Measurements from ENCODE around the gene TDRD9.

TDRD9 gene

DNA sequence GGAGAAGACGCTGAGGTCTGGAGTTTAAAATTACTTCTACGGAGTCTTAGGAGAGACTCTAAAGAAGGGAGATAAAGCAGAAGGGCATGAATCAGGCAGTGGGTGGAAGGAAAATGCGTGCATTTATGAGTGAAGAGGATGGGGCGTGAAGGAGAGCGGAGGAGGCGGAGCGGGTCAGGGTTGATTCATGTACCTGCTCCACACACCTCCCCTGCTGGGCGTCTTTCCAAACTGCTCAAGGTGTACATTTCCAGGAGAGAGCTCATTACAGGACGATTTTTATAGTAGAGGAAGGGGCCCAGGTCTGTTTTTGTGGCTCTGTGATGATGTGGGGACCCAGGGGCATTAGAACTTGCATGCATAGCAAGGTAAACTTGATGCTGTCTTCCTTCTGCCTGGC, 92.2 kb downstream of the TDRD9 start:
- H3K4me3 ChIP-seq (ENCODE audit: low read depth, low read length): no peak overlapping the region
- H3K79me2 ChIP-seq (ENCODE audit: control insufficient read depth, insufficient read depth, low read length, poor library complexity): no peaks in the 10 kb centered on the region
- no peaks in the 10 kb centered on the region for H3K4me1 ChIP-seq (ENCODE audit: control insufficient read depth in 1 of 2, insufficient read depth in 2 of 2, low read length in 2 of 2)
- H4K8ac ChIP-seq (ENCODE audit: low read depth, low read length): no peak overlapping the region
- H3K27me3 ChIP-seq (ENCODE audit: insufficient read depth, low read length): no peaks in the 10 kb centered on the region
- H2BK12ac ChIP-seq (ENCODE audit: low read length): no peak overlapping the region
- H3K36me3 ChIP-seq (ENCODE audit: control insufficient read depth in 1 of 2, insufficient read depth in 2 of 2, low read length in 2 of 2): no peaks in the 10 kb centered on the region
- H3K14ac ChIP-seq (ENCODE audit: low read length): no peak overlapping the region
- H2BK5ac ChIP-seq (ENCODE audit: low read depth, low read length, poor library complexity): no peak overlapping the region
- H2AFZ ChIP-seq (ENCODE audit: insufficient read depth, low read length, poor library complexity): no peak overlapping the region
- no peak overlapping the region for H2BK120ac ChIP-seq (ENCODE audit: insufficient read depth, low read length, poor library complexity)
- peaks cover 2% of the 10 kb centered on the region for H3K9me3 ChIP-seq (ENCODE audit: insufficient read depth, low read depth, low read length)
- DNase-seq: no peak
- H4K12ac ChIP-seq (ENCODE audit: low read depth, low read length): no peak overlapping the region
- H3K79me1 ChIP-seq (ENCODE audit: low read length): no peaks in the 10 kb centered on the region
- H4K91ac ChIP-seq (ENCODE audit: low read depth, low read length): no peak overlapping the region
- 100% methylated on average over 5 of the region's 9 CpGs for WGBS (ENCODE audit: extremely low coverage, insufficient coverage, insufficient read length)
- no peak overlapping the region for H3K18ac ChIP-seq (ENCODE audit: low read length)
- no peak overlapping the region for H3K4ac ChIP-seq (ENCODE audit: low read depth, low read length)
- H3K23ac ChIP-seq (ENCODE audit: low read length): no peak overlapping the region
- no peak overlapping the region for H3K9ac ChIP-seq (ENCODE audit: low read length)
- H3K27ac ChIP-seq (ENCODE audit: low read depth, low read length): no peak overlapping the region
- no peak overlapping the region for H2AK5ac ChIP-seq (ENCODE audit: low read length)
- no peak overlapping the region for H3K4me2 ChIP-seq (ENCODE audit: low read length)

DNA sequence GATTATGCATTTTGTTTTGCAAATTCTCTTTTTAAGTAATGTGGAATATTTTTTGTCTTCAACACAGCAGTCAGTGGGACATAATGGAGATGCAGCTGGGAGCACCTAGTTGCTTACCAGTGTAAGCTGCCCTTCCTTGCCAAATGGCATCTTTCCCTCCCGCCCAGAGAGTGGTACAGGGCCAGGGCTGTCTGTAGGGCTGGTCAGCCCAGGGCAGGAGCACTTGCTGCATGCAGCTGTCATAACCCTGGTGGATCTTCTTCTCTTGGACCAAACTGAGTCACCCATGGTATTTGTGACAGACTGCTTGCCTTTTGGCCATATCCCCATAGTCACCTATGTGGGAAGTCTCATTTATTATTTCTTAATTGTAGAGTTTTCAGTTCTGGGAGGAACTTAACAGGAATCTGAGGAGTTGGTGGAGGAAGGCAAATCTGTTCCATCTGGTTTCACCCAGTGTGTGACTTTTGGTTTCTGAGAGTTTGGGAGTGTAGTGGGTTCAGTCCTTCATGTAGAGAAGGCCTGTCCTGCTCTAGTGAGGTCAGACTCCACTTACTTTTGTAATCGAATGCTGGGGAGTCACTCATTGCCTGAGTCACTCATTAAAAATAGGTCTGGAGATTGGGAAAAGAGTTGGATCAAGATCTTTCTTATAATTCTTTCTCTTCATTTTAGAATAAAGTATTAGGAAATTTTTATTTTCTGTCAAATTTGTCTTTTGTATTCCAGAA, 95.2 kb downstream of the TDRD9 start:
- Histone ChIP-seq H3K4me3 (ENCODE audit: low read depth, low read length) (no peak overlapping the region), H2BK120ac (ENCODE audit: insufficient read depth, low read length, poor library complexity) (no peak overlapping the region), H2BK12ac (ENCODE audit: low read length) (no peak overlapping the region), H3K9ac (ENCODE audit: low read length) (no peak overlapping the region), H3K79me2 (ENCODE audit: control insufficient read depth, insufficient read depth, low read length, poor library complexity) (no peaks in the 10 kb centered on the region), H3K36me3 (ENCODE audit: control insufficient read depth in 1 of 2, insufficient read depth in 2 of 2, low read length in 2 of 2) (no peaks in the 10 kb centered on the region), H4K91ac (ENCODE audit: low read depth, low read length) (no peak overlapping the region), H2BK5ac (ENCODE audit: low read depth, low read length, poor library complexity) (no peak overlapping the region), H4K8ac (ENCODE audit: low read depth, low read length) (no peak overlapping the region), H3K27ac (ENCODE audit: low read depth, low read length) (no peak overlapping the region), H3K4me1 (ENCODE audit: control insufficient read depth in 1 of 2, insufficient read depth in 2 of 2, low read length in 2 of 2) (peaks cover 0 to 2% of the 10 kb centered on the region in 2 experiments), H3K14ac (ENCODE audit: low read length) (no peak overlapping the region), H2AK5ac (ENCODE audit: low read length) (no peak overlapping the region), H2AFZ (ENCODE audit: insufficient read depth, low read length, poor library complexity) (no peak overlapping the region), H3K4ac (ENCODE audit: low read depth, low read length) (no peak overlapping the region), H3K23ac (ENCODE audit: low read length) (peak overlapping the region; percentile 63), H3K4me2 (ENCODE audit: low read length) (no peak overlapping the region), H3K27me3 (ENCODE audit: insufficient read depth, low read length) (no peaks in the 10 kb centered on the region), H3K79me1 (ENCODE audit: low read length) (no peaks in the 10 kb centered on the region), H3K9me3 (ENCODE audit: insufficient read depth, low read depth, low read length) (no peaks in the 10 kb centered on the region), H3K18ac (ENCODE audit: low read length) (no peak overlapping the region), H4K12ac (ENCODE audit: low read depth, low read length) (no peak overlapping the region)
- no peak for DNase-seq
- no CpG with 5 or more reads among the region's 2 CpGs for WGBS (ENCODE audit: extremely low coverage, insufficient coverage, insufficient read length)

DNA sequence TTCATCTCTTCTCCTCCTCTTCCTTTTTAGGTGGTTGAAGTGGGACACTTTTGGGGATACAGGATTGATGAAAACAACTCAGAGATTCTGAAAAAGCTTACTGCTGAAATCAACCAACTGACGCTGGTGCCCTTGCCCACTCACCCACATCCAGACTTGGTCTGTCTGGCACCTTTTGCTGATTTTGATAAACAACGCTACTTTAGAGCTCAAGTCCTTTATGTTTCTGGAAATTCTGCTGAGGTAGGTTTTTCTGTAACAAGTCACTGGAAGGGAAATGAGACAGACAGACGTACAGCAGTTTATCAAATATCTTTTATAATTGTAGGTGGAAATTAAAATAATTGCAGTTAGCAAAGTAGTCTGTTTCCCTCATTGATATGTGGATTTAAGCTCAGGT, 97.3 kb downstream of the TDRD9 start:
- Histone ChIP-seq H3K23ac (ENCODE audit: low read length) (no peak overlapping the region), H4K91ac (ENCODE audit: low read depth, low read length) (no peak overlapping the region), H3K18ac (ENCODE audit: low read length) (no peak overlapping the region), H3K27ac (ENCODE audit: low read depth, low read length) (no peak overlapping the region), H3K9me3 (ENCODE audit: insufficient read depth, low read depth, low read length) (no peaks in the 10 kb centered on the region), H3K9ac (ENCODE audit: low read length) (no peak overlapping the region), H3K4me3 (ENCODE audit: low read depth, low read length) (no peak overlapping the region), H2AK5ac (ENCODE audit: low read length) (no peak overlapping the region), H3K4me2 (ENCODE audit: low read length) (no peak overlapping the region), H2AFZ (ENCODE audit: insufficient read depth, low read length, poor library complexity) (no peak overlapping the region), H3K27me3 (ENCODE audit: insufficient read depth, low read length) (no peaks in the 10 kb centered on the region), H3K79me2 (ENCODE audit: control insufficient read depth, insufficient read depth, low read length, poor library complexity) (no peaks in the 10 kb centered on the region), H3K4me1 (ENCODE audit: control insufficient read depth in 1 of 2, insufficient read depth in 2 of 2, low read length in 2 of 2) (peaks cover 0 to 2% of the 10 kb centered on the region in 2 experiments), H3K79me1 (ENCODE audit: low read length) (no peaks in the 10 kb centered on the region), H2BK120ac (ENCODE audit: insufficient read depth, low read length, poor library complexity) (no peak overlapping the region), H2BK5ac (ENCODE audit: low read depth, low read length, poor library complexity) (no peak overlapping the region), H3K14ac (ENCODE audit: low read length) (no peak overlapping the region), H3K4ac (ENCODE audit: low read depth, low read length) (no peak overlapping the region), H3K36me3 (ENCODE audit: control insufficient read depth in 1 of 2, insufficient read depth in 2 of 2, low read length in 2 of 2) (no peaks in the 10 kb centered on the region), H4K8ac (ENCODE audit: low read depth, low read length) (no peak overlapping the region), H2BK12ac (ENCODE audit: low read length) (no peak overlapping the region), H4K12ac (ENCODE audit: low read depth, low read length) (no peak overlapping the region)
- DNase-seq: no peak
- no CpG with 5 or more reads among the region's 3 CpGs for WGBS (ENCODE audit: extremely low coverage, insufficient coverage, insufficient read length)

DNA sequence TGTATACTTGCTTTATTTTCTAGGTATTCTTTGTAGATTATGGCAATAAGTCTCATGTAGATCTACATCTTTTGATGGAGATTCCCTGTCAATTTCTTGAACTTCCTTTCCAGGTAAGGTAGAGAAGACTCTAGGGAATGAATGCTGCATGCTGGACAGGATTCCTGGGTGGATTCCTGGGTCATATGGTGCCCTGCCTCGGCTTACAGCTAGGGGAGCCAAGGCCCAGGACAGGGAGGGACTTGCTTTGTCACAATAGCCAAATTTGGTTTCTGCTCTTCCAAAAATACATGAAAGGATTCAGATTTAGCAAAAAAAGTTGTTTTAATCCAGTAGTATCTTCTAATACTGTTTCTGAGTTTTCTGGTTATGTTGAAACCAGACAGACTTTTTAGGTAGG, 97.8 kb downstream of the TDRD9 start:
- H3K79me2 ChIP-seq (ENCODE audit: control insufficient read depth, insufficient read depth, low read length, poor library complexity): no peaks in the 10 kb centered on the region
- H3K9ac ChIP-seq (ENCODE audit: low read length): no peak overlapping the region
- H4K12ac ChIP-seq (ENCODE audit: low read depth, low read length): no peak overlapping the region
- no CpG with 5 or more reads among the region's 1 CpG for WGBS (ENCODE audit: extremely low coverage, insufficient coverage, insufficient read length)
- H3K27ac ChIP-seq (ENCODE audit: low read depth, low read length): no peak overlapping the region
- H2AFZ ChIP-seq (ENCODE audit: insufficient read depth, low read length, poor library complexity): no peak overlapping the region
- H2AK5ac ChIP-seq (ENCODE audit: low read length): no peak overlapping the region
- H3K79me1 ChIP-seq (ENCODE audit: low read length): no peaks in the 10 kb centered on the region
- H3K4me3 ChIP-seq (ENCODE audit: low read depth, low read length): no peak overlapping the region
- no peak overlapping the region for H2BK12ac ChIP-seq (ENCODE audit: low read length)
- H3K4me2 ChIP-seq (ENCODE audit: low read length): no peak overlapping the region
- H3K36me3 ChIP-seq (ENCODE audit: control insufficient read depth in 1 of 2, insufficient read depth in 2 of 2, low read length in 2 of 2): no peaks in the 10 kb centered on the region
- H3K9me3 ChIP-seq (ENCODE audit: insufficient read depth, low read depth, low read length): no peaks in the 10 kb centered on the region
- peaks cover 0 to 2% of the 10 kb centered on the region in 2 experiments for H3K4me1 ChIP-seq (ENCODE audit: control insufficient read depth in 1 of 2, insufficient read depth in 2 of 2, low read length in 2 of 2)
- no peak overlapping the region for H3K4ac ChIP-seq (ENCODE audit: low read depth, low read length)
- H3K18ac ChIP-seq (ENCODE audit: low read length): no peak overlapping the region
- H3K14ac ChIP-seq (ENCODE audit: low read length): no peak overlapping the region
- no peak overlapping the region for H4K91ac ChIP-seq (ENCODE audit: low read depth, low read length)
- no peak overlapping the region for H2BK120ac ChIP-seq (ENCODE audit: insufficient read depth, low read length, poor library complexity)
- DNase-seq: peak in 1 of 2 donors; percentile 45
- H3K23ac ChIP-seq (ENCODE audit: low read length): no peak overlapping the region
- no peak overlapping the region for H2BK5ac ChIP-seq (ENCODE audit: low read depth, low read length, poor library complexity)
- no peak overlapping the region for H4K8ac ChIP-seq (ENCODE audit: low read depth, low read length)
- no peaks in the 10 kb centered on the region for H3K27me3 ChIP-seq (ENCODE audit: insufficient read depth, low read length)

Data from trophoblast cell (in vitro differentiated cells and primary cell).